Esophagus muscularis mucosa (tissue), 3 donors: ENCODE data around the gene MUC2.

Source experiments
- CTCF ChIP-seq, 3 experiments: fragments of 200-600 bp in 2 of 3; fragments of 450-650 bp in 1 of 3; sonication (generic) in 2 of 3; IDR thresholded peaks; one replicate each; pipeline ENCODE4 v1.5.1; 2017 to 2019; ENCODE audit warnings: antibody characterized with exemption in 3 of 3, mild to moderate bottlenecking in 2 of 3, moderate library complexity in 1 of 3
- POLR2A ChIP-seq: fragments of 450-650 bp; IDR thresholded peaks from one replicate; pipeline ENCODE4 v1.6.1; 2017; ENCODE audit warnings: antibody characterized with exemption, moderate library complexity, mild to moderate bottlenecking, low read depth

- no peak for TF ChIP-seq CTCF (IDR thresholded peaks at IDR 0.05)
- TF ChIP-seq POLR2A, result no peak
Observed at GRCh38 chr11:1076061-1076665, 1.5 kb downstream of the MUC2 start.
